Liver (tissue), 9 donors: ENCODE data around the gene S1PR1. TPM values are rescaled to one million over a fixed set of nuclear protein-coding genes. Genes with fewer than 3 reads are reported as not detected.

Experiments
- DNase-seq: peaks from one replicate; pipeline ENCODE4 v3.0.0-alpha.2; 2017; ENCODE audit warnings: low spot score
- H3K27ac ChIP-seq, 2 donors: one replicate each; pipeline ENCODE4 v1.7.0; 2013; ENCODE audit warnings: inconsistent platforms in 2 of 2, low read length in 2 of 2, control low read depth in 1 of 2, low read depth in 1 of 2, mild to moderate bottlenecking in 1 of 2
- H3K27me3 ChIP-seq, 4 donors: one replicate each; pipeline versions ENCODE4 v1.6.1 to v1.7.0; 2013; ENCODE audit warnings: low read length in 3 of 4, inconsistent platforms in 1 of 4, mild to moderate bottlenecking in 1 of 4, moderate library complexity in 1 of 4; ENCODE audit not compliant: control insufficient read depth in 4 of 4, insufficient read depth in 4 of 4
- H3K36me3 ChIP-seq, 4 donors: one replicate each; pipeline versions ENCODE4 v1.6.1 to v1.7.0; 2013; ENCODE audit warnings: low read length in 3 of 4, mild to moderate bottlenecking in 3 of 4, low read depth in 1 of 4, moderate library complexity in 1 of 4; ENCODE audit not compliant: control insufficient read depth in 4 of 4, insufficient read depth in 3 of 4
- H3K4me1 ChIP-seq, 4 donors: one replicate each; pipeline versions ENCODE4 v1.6.1 to v1.7.0; 2013; ENCODE audit warnings: low read length in 3 of 4, mild to moderate bottlenecking in 3 of 4, moderate library complexity in 1 of 4; ENCODE audit not compliant: control insufficient read depth in 4 of 4, insufficient read depth in 4 of 4
- H3K4me3 ChIP-seq, 3 donors: one replicate each; pipeline versions ENCODE4 v1.6.1 to v1.7.0; 2013; ENCODE audit warnings: low read length in 3 of 3, control low read depth in 1 of 3, low read depth in 1 of 3, mild to moderate bottlenecking in 1 of 3
- H3K9ac ChIP-seq, 2 donors: one replicate each; pipeline ENCODE4 v1.7.0; 2013; ENCODE audit warnings: low read length in 2 of 2, mild to moderate bottlenecking in 2 of 2, moderate library complexity in 2 of 2, control low read depth in 1 of 2, low read depth in 1 of 2
- H3K9me3 ChIP-seq, 4 donors: one replicate each; pipeline versions ENCODE4 v1.6.1 to v1.7.0; 2013; ENCODE audit warnings: low read length in 3 of 4; ENCODE audit not compliant: control insufficient read depth in 4 of 4
- CTCF ChIP-seq: fragments of 150-350 bp; IDR thresholded peaks from 2 replicates; pipeline ENCODE4 v1.5.1; 2017; ENCODE audit warnings: improper control_type of control experiment, low read depth, low read length; ENCODE audit not compliant: missing input control
- EGR1 ChIP-seq, 2 donors: IDR thresholded peaks; 2 replicates each; pipeline ENCODE4 v1.6.1; 2016 to 2018; ENCODE audit warnings: antibody characterized with exemption in 2 of 2, low read depth in 2 of 2
- FOXA1 ChIP-seq: IDR thresholded peaks from 2 replicates; pipeline ENCODE4 v1.6.1; 2016; ENCODE audit warnings: antibody characterized with exemption
- GABPA ChIP-seq, 2 donors: IDR thresholded peaks in 1 of 2; conservative IDR thresholded peaks in 1 of 2; 2 replicates each; pipeline ENCODE4 v1.6.1; 2016; ENCODE audit warnings: antibody characterized with exemption in 2 of 2, mild to moderate bottlenecking in 1 of 2, moderate library complexity in 1 of 2
- HNF4A ChIP-seq, 2 donors: conservative IDR thresholded peaks; 2 replicates each; pipeline ENCODE4 v1.6.1; 2016; ENCODE audit warnings: antibody characterized with exemption in 2 of 2, mild to moderate bottlenecking in 2 of 2
- JUND ChIP-seq, 2 donors: IDR thresholded peaks; 2 replicates each; pipeline ENCODE4 v1.6.1; 2016; ENCODE audit warnings: antibody characterized with exemption in 2 of 2
- NR2F2 ChIP-seq: IDR thresholded peaks from 2 replicates; pipeline ENCODE4 v1.6.1; 2016; ENCODE audit warnings: antibody characterized with exemption
- RAD21 ChIP-seq, 2 donors: IDR thresholded peaks; 2 replicates each; pipeline ENCODE4 v1.6.1; 2016; ENCODE audit warnings: antibody characterized with exemption in 2 of 2, mild to moderate bottlenecking in 2 of 2
- RXRA ChIP-seq, 2 donors: IDR thresholded peaks; 2 replicates each; pipeline ENCODE4 v1.6.1; 2017 to 2018; ENCODE audit warnings: antibody characterized with exemption in 2 of 2, mild to moderate bottlenecking in 1 of 2
- SP1 ChIP-seq: IDR thresholded peaks from 2 replicates; pipeline ENCODE4 v1.6.1; 2018; ENCODE audit warnings: antibody characterized with exemption, mild to moderate bottlenecking
- TAF1 ChIP-seq: conservative IDR thresholded peaks from 2 replicates; pipeline ENCODE4 v1.6.1; 2016; ENCODE audit warnings: antibody characterized with exemption, mild to moderate bottlenecking
- YY1 ChIP-seq: IDR thresholded peaks from 2 replicates; pipeline ENCODE4 v1.6.1; 2016; ENCODE audit warnings: antibody characterized with exemption, mild to moderate bottlenecking
- WGBS: extraction: QIAGEN DNeasy Blood & Tissue Kit; methylation state at CpG from one replicate; pipeline ENCODE4 v1.1.7; 2013; 5-methylcytosine and 5-hydroxymethylcytosine counted together
- polyA plus RNA-seq, 2 donors: library from polyadenylated mRNA; stranded (reverse) in 1 of 2; unstranded in 1 of 2; fragments of 200-250 nt in 1 of 2; fragments of >200 nt in 1 of 2; fragmentation: Nextera tagmentation in 1 of 2; extraction: Ambion mirVana in 1 of 2; gene quantifications; one replicate each; pipeline versions ENCODE4 v1.2.1 to v1.2.3, GENCODE V29; 2013 to 2015
- total RNA-seq, 2 donors: library from RNA; depleted of rRNA; stranded (reverse); fragments of >200 nt; gene quantifications; one replicate each; pipeline ENCODE4 v1.2.3, GENCODE V29; 2014
- TF ChIP-seq, protein P1 (sequence below): IDR thresholded peaks from 2 replicates; pipeline ENCODE4 v1.6.1; 2016; ENCODE audit warnings: antibody characterized with exemption, mild to moderate bottlenecking
- TF ChIP-seq, protein P2 (sequence below): IDR thresholded peaks from 2 replicates; pipeline ENCODE4 v1.6.1; 2016; ENCODE audit warnings: antibody characterized with exemption
- TF ChIP-seq, protein P3 (sequence below): IDR thresholded peaks from 2 replicates; pipeline ENCODE4 v1.6.1; 2016; ENCODE audit warnings: antibody characterized with exemption
- TF ChIP-seq, protein P4 (sequence below): IDR thresholded peaks from 2 replicates; pipeline ENCODE4 v1.6.1; 2016; ENCODE audit warnings: antibody characterized with exemption
- donor health status: healthy.
- donor health status: healthy.
- donor health status: healthy.
- donor health status: healthy.
- donor health status: healthy.

S1PR1 gene
- total and polyA plus RNA-seq, 4 donors = 7.8 to 13.9 (median 11.1) TPM

- Histone ChIP-seq H3K4me1 (peaks cover 0 to 23% (median 13%) of the 10 kb centered on the region in 4 donors), H3K4me3 (no peak overlapping the region), H3K27ac (no peak overlapping the region), H3K27me3 (no peaks in the 10 kb centered on the region), H3K9ac (no peak overlapping the region), H3K9me3 (no peaks in the 10 kb centered on the region), H3K36me3 (no peaks in the 10 kb centered on the region)
- WGBS = 91% methylated on average over 1 of the region's 1 CpG
- TF ChIP-seq, protein P1, sequence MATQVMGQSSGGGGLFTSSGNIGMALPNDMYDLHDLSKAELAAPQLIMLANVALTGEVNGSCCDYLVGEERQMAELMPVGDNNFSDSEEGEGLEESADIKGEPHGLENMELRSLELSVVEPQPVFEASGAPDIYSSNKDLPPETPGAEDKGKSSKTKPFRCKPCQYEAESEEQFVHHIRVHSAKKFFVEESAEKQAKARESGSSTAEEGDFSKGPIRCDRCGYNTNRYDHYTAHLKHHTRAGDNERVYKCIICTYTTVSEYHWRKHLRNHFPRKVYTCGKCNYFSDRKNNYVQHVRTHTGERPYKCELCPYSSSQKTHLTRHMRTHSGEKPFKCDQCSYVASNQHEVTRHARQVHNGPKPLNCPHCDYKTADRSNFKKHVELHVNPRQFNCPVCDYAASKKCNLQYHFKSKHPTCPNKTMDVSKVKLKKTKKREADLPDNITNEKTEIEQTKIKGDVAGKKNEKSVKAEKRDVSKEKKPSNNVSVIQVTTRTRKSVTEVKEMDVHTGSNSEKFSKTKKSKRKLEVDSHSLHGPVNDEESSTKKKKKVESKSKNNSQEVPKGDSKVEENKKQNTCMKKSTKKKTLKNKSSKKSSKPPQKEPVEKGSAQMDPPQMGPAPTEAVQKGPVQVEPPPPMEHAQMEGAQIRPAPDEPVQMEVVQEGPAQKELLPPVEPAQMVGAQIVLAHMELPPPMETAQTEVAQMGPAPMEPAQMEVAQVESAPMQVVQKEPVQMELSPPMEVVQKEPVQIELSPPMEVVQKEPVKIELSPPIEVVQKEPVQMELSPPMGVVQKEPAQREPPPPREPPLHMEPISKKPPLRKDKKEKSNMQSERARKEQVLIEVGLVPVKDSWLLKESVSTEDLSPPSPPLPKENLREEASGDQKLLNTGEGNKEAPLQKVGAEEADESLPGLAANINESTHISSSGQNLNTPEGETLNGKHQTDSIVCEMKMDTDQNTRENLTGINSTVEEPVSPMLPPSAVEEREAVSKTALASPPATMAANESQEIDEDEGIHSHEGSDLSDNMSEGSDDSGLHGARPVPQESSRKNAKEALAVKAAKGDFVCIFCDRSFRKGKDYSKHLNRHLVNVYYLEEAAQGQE = no peak
- TF ChIP-seq FOXA1 = no peak
- TF ChIP-seq RAD21 (IDR thresholded peaks at IDR 0.05) = no peak
- TF ChIP-seq, protein P2, sequence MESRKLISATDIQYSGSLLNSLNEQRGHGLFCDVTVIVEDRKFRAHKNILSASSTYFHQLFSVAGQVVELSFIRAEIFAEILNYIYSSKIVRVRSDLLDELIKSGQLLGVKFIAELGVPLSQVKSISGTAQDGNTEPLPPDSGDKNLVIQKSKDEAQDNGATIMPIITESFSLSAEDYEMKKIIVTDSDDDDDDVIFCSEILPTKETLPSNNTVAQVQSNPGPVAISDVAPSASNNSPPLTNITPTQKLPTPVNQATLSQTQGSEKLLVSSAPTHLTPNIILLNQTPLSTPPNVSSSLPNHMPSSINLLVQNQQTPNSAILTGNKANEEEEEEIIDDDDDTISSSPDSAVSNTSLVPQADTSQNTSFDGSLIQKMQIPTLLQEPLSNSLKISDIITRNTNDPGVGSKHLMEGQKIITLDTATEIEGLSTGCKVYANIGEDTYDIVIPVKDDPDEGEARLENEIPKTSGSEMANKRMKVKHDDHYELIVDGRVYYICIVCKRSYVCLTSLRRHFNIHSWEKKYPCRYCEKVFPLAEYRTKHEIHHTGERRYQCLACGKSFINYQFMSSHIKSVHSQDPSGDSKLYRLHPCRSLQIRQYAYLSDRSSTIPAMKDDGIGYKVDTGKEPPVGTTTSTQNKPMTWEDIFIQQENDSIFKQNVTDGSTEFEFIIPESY = no peak
- no peak for TF ChIP-seq GABPA (IDR thresholded peaks at IDR 0.05 in 1 of 2, conservative IDR thresholded peaks at IDR 0.05 in 1 of 2)
- TF ChIP-seq HNF4A (conservative IDR thresholded peaks at IDR 0.05) = no peak
- TF ChIP-seq, protein P3, sequence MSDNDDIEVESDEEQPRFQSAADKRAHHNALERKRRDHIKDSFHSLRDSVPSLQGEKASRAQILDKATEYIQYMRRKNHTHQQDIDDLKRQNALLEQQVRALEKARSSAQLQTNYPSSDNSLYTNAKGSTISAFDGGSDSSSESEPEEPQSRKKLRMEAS = no peak
- no peak for TF ChIP-seq TAF1
- no peak for TF ChIP-seq SP1
- no peak for TF ChIP-seq EGR1 (IDR thresholded peaks at IDR 0.05; ENCODE audit: low read depth in 2 of 2)
- no peak for TF ChIP-seq NR2F2
- no peak for TF ChIP-seq RXRA (IDR thresholded peaks at IDR 0.05)
- no peak for TF ChIP-seq CTCF
- DNase-seq = no peak
These were observed 42.1 kb upstream of the S1PR1 start for GRCh38 chr1:101194746-101195145.

- DNase-seq = no peak
- H3K9ac ChIP-seq = no peak overlapping the region
- 98% methylated on average over 2 of the region's 2 CpGs for WGBS
- H3K27ac ChIP-seq = no peak overlapping the region
- H3K4me3 ChIP-seq = no peak overlapping the region
- no peaks in the 10 kb centered on the region for H3K36me3 ChIP-seq
- TF ChIP-seq JUND (IDR thresholded peaks at IDR 0.05) (no peak), RXRA (IDR thresholded peaks at IDR 0.05) (no peak), NR2F2 (no peak), RAD21 (IDR thresholded peaks at IDR 0.05) (no peak), YY1 (no peak), FOXA1 (no peak), EGR1 (IDR thresholded peaks at IDR 0.05; ENCODE audit: low read depth in 2 of 2) (no peak), CTCF (no peak), SP1 (no peak)
- TF ChIP-seq, protein P3 = no peak
- TF ChIP-seq, protein P1 = no peak
- TF ChIP-seq, protein P4, sequence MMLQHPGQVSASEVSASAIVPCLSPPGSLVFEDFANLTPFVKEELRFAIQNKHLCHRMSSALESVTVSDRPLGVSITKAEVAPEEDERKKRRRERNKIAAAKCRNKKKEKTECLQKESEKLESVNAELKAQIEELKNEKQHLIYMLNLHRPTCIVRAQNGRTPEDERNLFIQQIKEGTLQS = no peak
- no peaks in the 10 kb centered on the region for H3K9me3 ChIP-seq
- H3K4me1 ChIP-seq = peaks cover 0 to 20% (median 11%) of the 10 kb centered on the region in 4 donors
- no peaks in the 10 kb centered on the region for H3K27me3 ChIP-seq
These were observed 40.2 kb upstream of the S1PR1 start for GRCh38 chr1:101196668-101197067.
